Progenitor cell of endocrine pancreas (in vitro differentiated cells): ENCODE results near the gene NOL4L. TPM values are rescaled to one million over a fixed set of nuclear protein-coding genes. Genes with fewer than 3 reads are reported as not detected.
A peak's percentile ranks its signal among the peaks of the same experiment; 100 is the strongest.

Experiments
- DNase-seq: peaks from one replicate; pipeline ENCODE4 v3.0.0; 2021; ENCODE audit warnings: low spot score; ENCODE audit not compliant: unreplicated experiment
- H3K27ac Mint-ChIP-seq: 2 replicates; pipeline ENCODE4 v1.8.0; 2021; ENCODE audit warnings: mild to moderate bottlenecking, moderate library complexity, mixed read lengths
- H3K27me3 Mint-ChIP-seq: 2 replicates; pipeline ENCODE4 v1.8.0; 2021; ENCODE audit warnings: mixed read lengths
- H3K36me3 Mint-ChIP-seq: 2 replicates; pipeline ENCODE4 v1.8.0; 2022; ENCODE audit warnings: mixed read lengths; ENCODE audit not compliant: insufficient read depth
- H3K4me1 Mint-ChIP-seq: 2 replicates; pipeline ENCODE4 v1.8.0; 2021; ENCODE audit warnings: low read depth, mixed read lengths
- H3K4me3 Mint-ChIP-seq: 2 replicates; pipeline ENCODE4 v1.8.0; 2021; ENCODE audit warnings: low read depth, mild to moderate bottlenecking, moderate library complexity, mixed read lengths
- H3K9me3 Mint-ChIP-seq: 2 replicates; pipeline ENCODE4 v1.8.0; 2021; ENCODE audit warnings: low read depth, mixed read lengths
- total RNA-seq: library from RNA; stranded (reverse); gene quantifications from 2 replicates; pipeline ENCODE4 v1.2.1, GENCODE V29; 2021
- TF ChIP-seq, protein P1 (sequence below): fragments of 200-600 bp; sonication (generic); IDR thresholded peaks from one replicate; pipeline ENCODE4 v1.5.0; 2021; ENCODE audit warnings: antibody characterized with exemption, mild to moderate bottlenecking; ENCODE audit not compliant: unreplicated experiment

NOL4L gene
- total RNA-seq, 1 donor from 2014 or later = 90.4 TPM

DNA sequence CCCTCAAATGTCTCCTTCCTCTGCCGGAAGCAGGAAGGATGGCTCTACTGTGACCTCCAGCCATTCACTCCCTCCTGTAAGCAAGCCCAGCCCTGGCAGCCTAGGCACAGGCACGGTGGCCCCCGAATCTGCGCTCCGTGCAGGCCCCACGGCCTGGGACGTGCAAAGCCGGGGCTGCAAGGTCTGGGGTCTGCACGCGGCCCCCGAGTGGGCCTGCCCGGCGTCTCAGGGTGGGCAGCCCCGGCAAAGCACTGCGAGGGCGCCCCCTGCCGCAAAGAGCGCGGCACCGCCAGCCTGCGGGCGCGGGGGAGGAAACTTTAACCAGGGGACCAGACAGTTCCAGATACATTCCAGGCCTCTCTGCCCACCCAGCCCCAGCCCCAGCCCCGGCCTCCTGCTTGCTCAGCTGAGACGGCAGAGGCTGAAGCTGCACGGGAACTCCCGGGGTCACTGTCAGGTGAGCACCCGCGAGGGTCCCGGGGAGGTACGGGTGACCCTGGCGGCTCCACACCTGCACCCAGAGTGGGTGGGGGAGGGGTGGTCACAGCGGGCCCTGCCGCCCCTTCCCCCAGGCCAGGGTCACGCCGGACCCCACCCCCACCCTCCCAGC lies 128.2 kb downstream of the NOL4L start:
- Mint-ChIP-seq H3K4me1 (peaks cover 18% of the 10 kb centered on the region), H3K4me3 (peak overlapping the region; percentile 51), H3K27me3 (no peaks in the 10 kb centered on the region), H3K36me3 (peaks cover 11% of the 10 kb centered on the region), H3K9me3 (no peaks in the 10 kb centered on the region), H3K27ac (peak overlapping the region; percentile 77)
- peak; percentile 91 for DNase-seq
- TF ChIP-seq, protein P1, sequence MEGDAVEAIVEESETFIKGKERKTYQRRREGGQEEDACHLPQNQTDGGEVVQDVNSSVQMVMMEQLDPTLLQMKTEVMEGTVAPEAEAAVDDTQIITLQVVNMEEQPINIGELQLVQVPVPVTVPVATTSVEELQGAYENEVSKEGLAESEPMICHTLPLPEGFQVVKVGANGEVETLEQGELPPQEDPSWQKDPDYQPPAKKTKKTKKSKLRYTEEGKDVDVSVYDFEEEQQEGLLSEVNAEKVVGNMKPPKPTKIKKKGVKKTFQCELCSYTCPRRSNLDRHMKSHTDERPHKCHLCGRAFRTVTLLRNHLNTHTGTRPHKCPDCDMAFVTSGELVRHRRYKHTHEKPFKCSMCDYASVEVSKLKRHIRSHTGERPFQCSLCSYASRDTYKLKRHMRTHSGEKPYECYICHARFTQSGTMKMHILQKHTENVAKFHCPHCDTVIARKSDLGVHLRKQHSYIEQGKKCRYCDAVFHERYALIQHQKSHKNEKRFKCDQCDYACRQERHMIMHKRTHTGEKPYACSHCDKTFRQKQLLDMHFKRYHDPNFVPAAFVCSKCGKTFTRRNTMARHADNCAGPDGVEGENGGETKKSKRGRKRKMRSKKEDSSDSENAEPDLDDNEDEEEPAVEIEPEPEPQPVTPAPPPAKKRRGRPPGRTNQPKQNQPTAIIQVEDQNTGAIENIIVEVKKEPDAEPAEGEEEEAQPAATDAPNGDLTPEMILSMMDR = peak; percentile 99

DNA sequence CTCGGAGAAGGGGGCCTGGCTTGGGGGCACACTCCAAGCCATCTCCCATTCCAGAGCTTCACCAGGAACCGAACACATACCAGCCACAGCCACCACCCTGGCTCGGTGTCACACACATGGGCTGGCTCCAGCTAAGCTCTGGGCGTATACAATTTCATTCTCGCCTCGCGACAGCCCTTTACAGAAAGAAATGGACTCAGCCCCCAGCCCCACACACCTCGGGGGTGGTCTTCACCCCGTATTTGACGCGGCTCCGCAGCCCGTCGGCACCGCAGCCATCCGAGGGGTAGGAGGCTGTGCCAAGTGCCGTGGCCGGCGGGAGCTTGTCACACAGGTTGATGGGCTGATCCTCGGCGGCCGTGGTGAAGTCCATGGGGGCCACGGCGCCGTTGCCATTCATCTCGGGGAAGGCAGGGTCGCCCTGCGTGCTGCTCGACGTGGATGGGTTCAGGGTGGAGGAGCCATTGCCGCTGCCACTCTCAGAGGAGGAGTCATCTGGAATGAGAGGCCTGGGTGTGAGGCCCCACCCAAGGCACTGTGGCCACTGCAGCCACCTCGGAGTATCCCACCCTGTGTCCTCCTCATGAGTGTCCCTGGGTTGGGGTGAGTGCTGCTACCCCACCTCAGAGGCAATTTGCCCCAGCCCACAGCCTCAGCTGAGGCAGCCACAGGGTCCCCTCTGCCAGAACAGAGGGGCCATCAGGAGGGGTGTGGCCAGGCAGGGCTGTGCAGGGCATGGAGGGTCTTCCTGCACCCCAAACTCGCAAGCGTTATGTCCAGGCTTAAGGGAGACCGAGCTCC lies 129.0 kb downstream of the NOL4L start:
- H3K9me3 Mint-ChIP-seq = no peaks in the 10 kb centered on the region
- H3K27ac Mint-ChIP-seq = peak overlapping the region; percentile 59
- H3K4me1 Mint-ChIP-seq = peaks cover 18% of the 10 kb centered on the region
- H3K4me3 Mint-ChIP-seq = no peak overlapping the region
- DNase-seq = no peak
- H3K27me3 Mint-ChIP-seq = no peaks in the 10 kb centered on the region
- peaks cover 13% of the 10 kb centered on the region for H3K36me3 Mint-ChIP-seq
- TF ChIP-seq, protein P1 = no peak

DNA sequence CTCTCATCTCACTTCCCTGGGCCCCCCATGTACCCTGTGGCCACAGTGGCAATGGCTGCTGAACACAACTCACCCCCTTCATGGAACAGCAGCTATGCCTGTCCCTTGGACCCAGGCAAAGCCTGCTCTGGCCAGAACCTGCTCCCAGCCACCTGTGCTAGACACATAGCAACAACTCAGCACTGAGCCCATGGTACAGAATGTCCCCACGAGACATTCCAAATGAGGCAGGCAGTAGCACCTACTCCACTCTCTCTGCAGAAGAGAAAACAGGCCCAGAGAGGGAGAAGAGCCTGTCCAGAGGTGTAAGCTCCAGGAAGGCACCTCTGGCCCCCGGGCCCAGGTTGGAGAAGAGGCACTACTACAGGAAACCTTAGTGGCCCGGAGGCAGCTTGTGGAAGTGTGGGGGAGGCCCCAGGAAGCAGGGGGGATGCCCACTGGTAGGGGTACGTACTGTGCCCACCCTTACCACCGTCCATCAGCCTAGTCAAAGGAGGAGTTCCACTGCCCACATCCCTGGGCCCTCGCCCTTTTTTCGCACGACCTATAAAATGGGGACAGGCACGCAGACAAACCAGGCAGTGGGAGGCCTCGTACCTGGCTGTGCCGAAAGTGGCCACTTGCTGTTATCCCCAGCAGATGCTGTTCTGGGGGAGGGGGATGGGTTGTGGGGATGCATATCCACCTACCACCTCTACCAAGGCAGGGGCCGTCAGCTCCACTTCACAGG lies 129.8 kb downstream of the NOL4L start:
- Mint-ChIP-seq H3K4me3 (no peak overlapping the region), H3K27ac (peak overlapping the region; percentile 56), H3K27me3 (no peaks in the 10 kb centered on the region), H3K4me1 (peaks cover 18% of the 10 kb centered on the region), H3K9me3 (no peaks in the 10 kb centered on the region), H3K36me3 (peaks cover 13% of the 10 kb centered on the region)
- no peak for DNase-seq
- TF ChIP-seq, protein P1 = no peak

DNA sequence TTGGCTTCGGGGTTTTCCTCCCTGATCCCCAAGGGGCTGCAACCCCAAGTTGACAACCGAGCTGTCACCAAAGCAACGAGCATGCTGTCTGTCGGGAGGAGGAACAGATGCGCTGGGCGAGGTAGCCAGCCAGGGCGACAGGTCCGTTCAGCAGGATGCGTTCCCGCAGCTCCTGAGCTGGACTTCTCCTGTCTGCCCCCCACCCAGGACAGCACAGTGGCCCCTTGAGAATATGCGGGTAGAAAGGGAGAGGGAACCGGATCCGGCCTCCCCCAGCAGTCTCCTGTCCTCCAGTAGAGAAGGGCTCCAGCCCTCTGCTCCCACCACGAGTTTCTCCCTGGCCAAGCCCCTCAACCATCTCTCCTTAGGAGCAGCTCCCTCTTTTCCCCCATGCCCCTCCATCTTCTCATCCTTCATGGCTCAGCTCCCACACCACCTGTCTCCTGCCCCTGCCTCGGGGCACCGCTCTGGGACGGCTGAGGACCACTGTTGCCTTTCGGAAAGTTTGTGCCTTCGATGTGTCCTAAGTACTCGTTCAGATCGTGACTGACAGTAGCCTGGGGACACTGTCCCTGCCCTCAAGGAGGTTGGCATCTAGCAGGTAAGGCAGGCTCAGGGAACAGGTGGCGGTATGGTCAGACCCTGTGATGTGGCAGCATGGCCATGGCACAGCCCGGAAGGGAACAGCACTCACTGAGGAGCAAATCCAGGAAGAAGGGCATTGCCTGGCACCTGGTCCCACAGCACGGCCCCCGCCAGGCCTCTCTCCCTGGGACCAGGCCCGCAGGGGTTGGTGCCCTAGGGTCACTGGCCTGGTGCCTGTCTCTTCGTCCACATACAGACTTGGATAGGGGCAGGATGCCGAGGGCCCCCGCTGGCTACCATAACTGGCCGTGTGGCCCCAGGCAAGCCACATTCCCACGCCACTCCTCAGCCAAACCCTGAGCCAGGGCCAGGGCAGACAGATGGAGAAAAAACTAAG lies 130.7 kb downstream of the NOL4L start:
- TF ChIP-seq, protein P1 = no peak
- H3K27me3 Mint-ChIP-seq = no peaks in the 10 kb centered on the region
- H3K9me3 Mint-ChIP-seq = no peaks in the 10 kb centered on the region
- peak overlapping the region; percentile 89 for H3K27ac Mint-ChIP-seq
- H3K4me1 Mint-ChIP-seq = peaks cover 19% of the 10 kb centered on the region
- DNase-seq = no peak
- peaks cover 13% of the 10 kb centered on the region for H3K36me3 Mint-ChIP-seq
- no peak overlapping the region for H3K4me3 Mint-ChIP-seq
